Measurements from ENCODE around the gene DARS1. TPM values are rescaled to one million over a fixed set of nuclear protein-coding genes. Genes with fewer than 3 reads are reported as not detected.
"Not testable (repeated sequence)": the region's sequence is repeated elsewhere in the genome, so short reads cannot be mapped to it uniquely, and the experiment has no call there.

DARS1 gene
- total and polyA plus RNA-seq, 2 of the 13 experiments (the other 11 are each of a cell fraction or from before 2014, with no cell fraction given), result 149 to 230 TPM

DNA sequence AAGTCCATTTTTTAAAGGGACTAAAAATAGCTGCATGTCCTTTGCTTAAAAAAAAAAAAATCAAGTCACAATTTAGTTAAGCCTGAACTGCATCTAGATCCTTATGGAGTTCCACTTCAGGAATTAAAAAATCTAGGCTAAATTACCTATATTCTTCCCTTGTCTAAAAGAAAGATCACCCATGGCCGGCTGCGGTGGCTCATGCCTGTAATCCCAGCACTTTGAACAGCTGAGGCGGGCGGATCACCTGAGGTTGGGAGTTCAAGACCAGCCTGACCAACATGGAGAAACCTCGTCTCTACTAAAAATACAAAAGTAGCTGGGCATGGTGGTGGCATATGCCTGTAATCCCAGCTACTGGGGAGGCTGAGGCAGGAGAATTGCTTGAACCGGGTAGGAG, 26.5 kb downstream of the DARS1 start:
- POLR2A ChIA-PET; CTCF ChIA-PET (ENCODE audit: low intra/inter-chr PET ratio, low total read pairs); BruUV-seq (replicated peaks); H3K9me3 ChIP-seq (ENCODE audit: low read length); DNase-seq (ENCODE audit: low spot score); in situ Hi-C loops (cut with HindIII; ENCODE audit: extremely low pct_ligation_motif_present, low pct_unique_long_range_greater_than_20kb); H4K20me1 ChIP-seq (ENCODE audit: insufficient read depth, low read length); ATAC-seq; FAIRE-seq; H3K27ac ChIP-seq (ENCODE audit: extremely low read length, insufficient read depth, low read length); H3K4me2 ChIP-seq (ENCODE audit: low read depth, low read length); H3K27me3 ChIP-seq (ENCODE audit: control insufficient read depth in 1 of 2, insufficient read depth in 2 of 2, low read length in 2 of 2); H2AFZ ChIP-seq (ENCODE audit: low read length); H3K4me1 ChIP-seq (ENCODE audit: insufficient read depth, low read length); H3K4me3 ChIP-seq (replicated peaks in 1 of 3; ENCODE audit: insufficient read depth in 1 of 3, low read depth in 2 of 3, low read length in 3 of 3); H3K9ac ChIP-seq (ENCODE audit: insufficient read depth, low read depth, low read length): not testable (repeated sequence)
- Histone ChIP-seq H3K36me3 (replicated peaks in 1 of 2; ENCODE audit: control insufficient read depth in 1 of 2, insufficient read depth in 2 of 2, low read length in 2 of 2) (peaks cover 11 to 63% of the 10 kb centered on the region in 2 experiments), H3K79me2 (ENCODE audit: insufficient read depth, low read length) (peaks cover 52% of the 10 kb centered on the region)
- intact Hi-C loops (cut with micrococcal nuclease; ENCODE audit: unreplicated experiment), result loop anchor here (5.0 kb wide), 1 partner anchor 1742 kb away; no protein-coding TSS in a partner anchor
- 94% methylated on average over 6 of the region's 6 CpGs for WGBS (ENCODE audit: low lambda C conversion rate)

DNA sequence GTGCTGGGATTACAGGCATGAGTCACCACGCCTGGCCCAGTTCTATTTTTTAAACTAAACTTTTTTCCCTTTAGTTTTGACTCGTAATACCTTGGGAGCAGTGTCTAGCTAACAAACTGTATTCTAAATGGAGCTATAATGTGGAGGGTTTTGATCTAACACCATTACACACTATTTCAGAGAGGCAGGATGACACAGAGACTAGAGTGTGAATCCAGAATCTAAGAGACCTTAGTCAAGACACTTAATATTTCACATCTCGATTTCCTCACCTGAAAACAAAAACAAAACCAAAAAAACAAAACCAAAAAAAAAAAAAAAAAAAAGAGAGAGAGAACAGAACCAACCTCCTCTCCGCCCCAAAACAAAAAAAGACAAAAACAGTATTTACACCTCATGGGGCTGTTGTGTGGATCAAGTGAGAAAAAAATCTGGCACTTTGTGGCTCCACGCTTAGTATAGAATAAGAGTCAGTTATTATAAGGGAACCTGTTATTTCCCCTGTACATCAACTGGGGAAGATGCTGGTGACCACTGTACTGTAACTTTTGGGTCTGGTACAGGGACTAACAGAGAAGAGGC, 31.3 kb downstream of the DARS1 start:
- H3K27me3 ChIP-seq (ENCODE audit: control insufficient read depth in 1 of 2, insufficient read depth in 2 of 2, low read length in 2 of 2), result no peaks in the 10 kb centered on the region
- H3K27ac ChIP-seq (ENCODE audit: extremely low read length, insufficient read depth, low read length), result no peak overlapping the region
- peaks cover 57% of the 10 kb centered on the region for H3K79me2 ChIP-seq (ENCODE audit: insufficient read depth, low read length)
- in situ Hi-C loops (cut with HindIII; ENCODE audit: extremely low pct_ligation_motif_present, low pct_unique_long_range_greater_than_20kb) (no loop called here), intact Hi-C loops (cut with micrococcal nuclease; ENCODE audit: unreplicated experiment) (no loop called here)
- ATAC-seq, result no peak
- H3K4me3 ChIP-seq (replicated peaks in 1 of 3; ENCODE audit: insufficient read depth in 1 of 3, low read depth in 2 of 3, low read length in 3 of 3), result no peak overlapping the region
- DNase-seq (ENCODE audit: low spot score), result no peak
- no peak for FAIRE-seq
- no peak overlapping the region for H2AFZ ChIP-seq (ENCODE audit: low read length)
- H3K36me3 ChIP-seq (replicated peaks in 1 of 2; ENCODE audit: control insufficient read depth in 1 of 2, insufficient read depth in 2 of 2, low read length in 2 of 2), result peaks cover 10 to 56% of the 10 kb centered on the region in 2 experiments
- no peak overlapping the region for H3K4me2 ChIP-seq (ENCODE audit: low read depth, low read length)
- peaks cover 9% of the 10 kb centered on the region for H4K20me1 ChIP-seq (ENCODE audit: insufficient read depth, low read length)
- no peak overlapping the region for H3K9ac ChIP-seq (ENCODE audit: insufficient read depth, low read depth, low read length)
- whole genome bisulfite sequencing (ENCODE audit: low lambda C conversion rate), result 98% methylated on average over 5 of the region's 5 CpGs
- H3K9me3 ChIP-seq (ENCODE audit: low read length), result no peaks in the 10 kb centered on the region
- H3K4me1 ChIP-seq (ENCODE audit: insufficient read depth, low read length), result no peaks in the 10 kb centered on the region; the same call in 1 of the 2 replicates
- POLR2A ChIA-PET, result no interaction called here
- BruUV-seq (replicated peaks), result no TSS peak
- CTCF ChIA-PET (ENCODE audit: low intra/inter-chr PET ratio, low total read pairs), result no interaction called here
- TF ChIP-seq TARDBP (CRISPR knock-in tag; IDR thresholded peaks at IDR 0.05) (no peak), ZNF317 (CRISPR knock-in tag; IDR thresholded peaks at IDR 0.05) (no peak), GATAD1 (CRISPR knock-in tag; IDR thresholded peaks at IDR 0.05) (no peak), ZNF335 (CRISPR knock-in tag; IDR thresholded peaks at IDR 0.05) (no peak), MIER3 (CRISPR knock-in tag; IDR thresholded peaks at IDR 0.05; ENCODE audit: borderline replicate concordance) (no peak), ZSCAN21 (CRISPR knock-in tag; IDR thresholded peaks at IDR 0.05; ENCODE audit: borderline replicate concordance) (no peak), SNAI1 (CRISPR knock-in tag; IDR thresholded peaks at IDR 0.05; ENCODE audit: borderline replicate concordance) (no peak), ZNF550 (CRISPR knock-in tag; IDR thresholded peaks at IDR 0.05; ENCODE audit: borderline replicate concordance) (no peak), HNRNPL (IDR thresholded peaks at IDR 0.05; ENCODE audit: low read depth, low read length) (no peak), HHEX (CRISPR knock-in tag; IDR thresholded peaks at IDR 0.05) (no peak)
- TF ChIP-seq, protein P1, sequence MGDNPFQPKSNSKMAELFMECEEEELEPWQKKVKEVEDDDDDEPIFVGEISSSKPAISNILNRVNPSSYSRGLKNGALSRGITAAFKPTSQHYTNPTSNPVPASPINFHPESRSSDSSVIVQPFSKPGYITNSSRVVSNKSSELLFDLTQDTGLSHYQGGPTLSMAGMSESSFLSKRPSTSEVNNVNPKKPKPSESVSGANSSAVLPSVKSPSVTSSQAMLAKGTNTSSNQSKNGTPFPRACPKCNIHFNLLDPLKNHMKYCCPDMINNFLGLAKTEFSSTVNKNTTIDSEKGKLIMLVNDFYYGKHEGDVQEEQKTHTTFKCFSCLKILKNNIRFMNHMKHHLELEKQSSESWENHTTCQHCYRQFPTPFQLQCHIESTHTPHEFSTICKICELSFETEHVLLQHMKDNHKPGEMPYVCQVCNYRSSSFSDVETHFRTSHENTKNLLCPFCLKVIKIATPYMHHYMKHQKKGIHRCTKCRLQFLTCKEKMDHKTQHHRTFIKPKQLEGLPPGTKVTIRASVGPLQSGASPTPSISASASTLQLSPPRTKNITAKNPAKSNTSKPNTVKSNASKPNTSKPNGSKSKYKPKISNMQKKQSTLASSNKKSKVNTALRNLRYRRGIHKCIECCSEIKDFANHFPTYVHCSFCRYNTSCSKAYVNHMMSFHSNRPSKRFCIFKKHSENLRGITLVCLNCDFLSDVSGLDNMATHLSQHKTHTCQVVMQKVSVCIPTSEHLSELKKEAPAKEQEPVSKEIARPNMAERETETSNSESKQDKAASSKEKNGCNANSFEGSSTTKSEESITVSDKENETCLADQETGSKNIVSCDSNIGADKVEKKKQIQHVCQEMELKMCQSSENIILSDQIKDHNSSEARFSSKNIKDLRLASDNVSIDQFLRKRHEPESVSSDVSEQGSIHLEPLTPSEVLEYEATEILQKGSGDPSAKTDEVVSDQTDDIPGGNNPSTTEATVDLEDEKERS (CRISPR knock-in tag; IDR thresholded peaks at IDR 0.05), result no peak
- TF ChIP-seq, protein P2, sequence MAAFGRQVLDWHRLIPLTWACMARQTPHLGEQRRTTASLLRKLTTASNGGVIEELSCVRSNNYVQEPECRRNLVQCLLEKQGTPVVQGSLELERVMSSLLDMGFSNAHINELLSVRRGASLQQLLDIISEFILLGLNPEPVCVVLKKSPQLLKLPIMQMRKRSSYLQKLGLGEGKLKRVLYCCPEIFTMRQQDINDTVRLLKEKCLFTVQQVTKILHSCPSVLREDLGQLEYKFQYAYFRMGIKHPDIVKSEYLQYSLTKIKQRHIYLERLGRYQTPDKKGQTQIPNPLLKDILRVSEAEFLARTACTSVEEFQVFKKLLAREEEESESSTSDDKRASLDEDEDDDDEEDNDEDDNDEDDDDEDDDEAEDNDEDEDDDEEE (CRISPR knock-in tag; IDR thresholded peaks at IDR 0.05), result no peak
- TF ChIP-seq, protein P3, sequence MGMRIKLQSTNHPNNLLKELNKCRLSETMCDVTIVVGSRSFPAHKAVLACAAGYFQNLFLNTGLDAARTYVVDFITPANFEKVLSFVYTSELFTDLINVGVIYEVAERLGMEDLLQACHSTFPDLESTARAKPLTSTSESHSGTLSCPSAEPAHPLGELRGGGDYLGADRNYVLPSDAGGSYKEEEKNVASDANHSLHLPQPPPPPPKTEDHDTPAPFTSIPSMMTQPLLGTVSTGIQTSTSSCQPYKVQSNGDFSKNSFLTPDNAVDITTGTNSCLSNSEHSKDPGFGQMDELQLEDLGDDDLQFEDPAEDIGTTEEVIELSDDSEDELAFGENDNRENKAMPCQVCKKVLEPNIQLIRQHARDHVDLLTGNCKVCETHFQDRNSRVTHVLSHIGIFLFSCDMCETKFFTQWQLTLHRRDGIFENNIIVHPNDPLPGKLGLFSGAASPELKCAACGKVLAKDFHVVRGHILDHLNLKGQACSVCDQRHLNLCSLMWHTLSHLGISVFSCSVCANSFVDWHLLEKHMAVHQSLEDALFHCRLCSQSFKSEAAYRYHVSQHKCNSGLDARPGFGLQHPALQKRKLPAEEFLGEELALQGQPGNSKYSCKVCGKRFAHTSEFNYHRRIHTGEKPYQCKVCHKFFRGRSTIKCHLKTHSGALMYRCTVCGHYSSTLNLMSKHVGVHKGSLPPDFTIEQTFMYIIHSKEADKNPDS (CRISPR knock-in tag; IDR thresholded peaks at IDR 0.05), result no peak
